ENCODE data around the gene USP48. TPM values are rescaled to one million over a fixed set of nuclear protein-coding genes. Genes with fewer than 3 reads are reported as not detected.
"Not testable (repeated sequence)": the region's sequence is repeated elsewhere in the genome, so short reads cannot be mapped to it uniquely, and the experiment has no call there.

Gene USP48
- total RNA-seq, 1 donor from 2014 or later, result 54.5 TPM

DNA sequence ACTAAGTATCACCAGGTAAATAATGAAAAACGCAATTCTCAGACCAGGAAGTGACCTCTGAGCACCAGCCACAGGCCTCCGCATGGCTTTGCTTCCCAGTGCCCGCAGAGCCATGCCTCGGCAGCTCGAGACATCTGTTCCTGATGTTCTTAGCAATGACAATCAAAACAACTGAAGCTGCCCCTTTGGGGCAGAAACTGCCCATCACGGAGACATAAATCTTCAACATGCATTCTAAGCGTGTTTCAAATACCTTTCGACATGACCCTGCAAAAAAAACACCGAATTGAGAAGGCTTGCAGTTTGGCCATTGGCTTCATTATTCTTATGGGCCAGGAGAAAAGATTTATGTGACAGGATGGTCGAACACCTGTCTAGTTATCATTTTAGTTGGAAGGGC, 108.0 kb downstream of the USP48 start:
- H3K9me3 Mint-ChIP-seq (ENCODE audit: low read depth), result no peaks in the 10 kb centered on the region
- H3K4me3 Mint-ChIP-seq (ENCODE audit: unreplicated experiment), result no peak overlapping the region
- no peak overlapping the region for H3K27ac Mint-ChIP-seq (ENCODE audit: unreplicated experiment)
- peaks cover 17% of the 10 kb centered on the region for H3K36me3 Mint-ChIP-seq (ENCODE audit: low read depth)
- no peaks in the 10 kb centered on the region for H3K27me3 Mint-ChIP-seq (ENCODE audit: low read depth)
- peaks cover 38% of the 10 kb centered on the region for H3K4me1 Mint-ChIP-seq (ENCODE audit: low read depth)
- no peak for TF ChIP-seq CTCF (IDR thresholded peaks at IDR 0.05)
- no peak for DNase-seq (ENCODE audit: low spot score)

- not testable (repeated sequence) for H3K27me3 Mint-ChIP-seq (ENCODE audit: low read depth); H3K9me3 Mint-ChIP-seq (ENCODE audit: low read depth); H3K4me3 Mint-ChIP-seq (ENCODE audit: unreplicated experiment); H3K36me3 Mint-ChIP-seq (ENCODE audit: low read depth); H3K27ac Mint-ChIP-seq (ENCODE audit: unreplicated experiment); DNase-seq (ENCODE audit: low spot score)
- peaks cover 45% of the 10 kb centered on the region for H3K4me1 Mint-ChIP-seq (ENCODE audit: low read depth)
Measured at GRCh38 chr1:21673853-21674252, 109.1 kb downstream of the USP48 start.

DNA sequence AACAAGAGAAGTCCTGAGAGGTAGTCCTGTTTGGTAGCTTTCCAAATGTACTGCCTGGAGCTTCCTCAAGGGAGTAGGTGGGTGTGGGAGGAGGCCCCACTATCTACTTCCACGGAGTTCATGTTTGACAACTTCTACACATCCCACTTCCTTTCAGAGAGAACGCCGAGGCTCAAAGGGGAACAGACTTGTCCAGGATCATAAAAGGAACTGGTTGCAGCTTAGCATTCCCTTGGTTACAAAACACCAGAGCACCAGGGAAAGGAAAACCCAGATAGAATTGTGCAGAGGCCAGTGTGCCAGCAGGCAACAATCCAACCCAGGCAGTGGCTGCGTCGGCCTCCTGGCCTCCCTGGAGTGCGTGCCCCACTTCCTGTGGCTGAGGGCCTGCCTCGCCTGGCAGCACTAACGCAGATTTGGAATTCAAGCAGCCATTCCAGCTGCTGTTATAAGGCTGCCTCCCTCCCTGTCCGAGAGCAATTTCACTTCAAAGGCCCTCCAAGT, 109.6 kb downstream of the USP48 start:
- H3K27me3 Mint-ChIP-seq (ENCODE audit: low read depth), result no peaks in the 10 kb centered on the region

DNA sequence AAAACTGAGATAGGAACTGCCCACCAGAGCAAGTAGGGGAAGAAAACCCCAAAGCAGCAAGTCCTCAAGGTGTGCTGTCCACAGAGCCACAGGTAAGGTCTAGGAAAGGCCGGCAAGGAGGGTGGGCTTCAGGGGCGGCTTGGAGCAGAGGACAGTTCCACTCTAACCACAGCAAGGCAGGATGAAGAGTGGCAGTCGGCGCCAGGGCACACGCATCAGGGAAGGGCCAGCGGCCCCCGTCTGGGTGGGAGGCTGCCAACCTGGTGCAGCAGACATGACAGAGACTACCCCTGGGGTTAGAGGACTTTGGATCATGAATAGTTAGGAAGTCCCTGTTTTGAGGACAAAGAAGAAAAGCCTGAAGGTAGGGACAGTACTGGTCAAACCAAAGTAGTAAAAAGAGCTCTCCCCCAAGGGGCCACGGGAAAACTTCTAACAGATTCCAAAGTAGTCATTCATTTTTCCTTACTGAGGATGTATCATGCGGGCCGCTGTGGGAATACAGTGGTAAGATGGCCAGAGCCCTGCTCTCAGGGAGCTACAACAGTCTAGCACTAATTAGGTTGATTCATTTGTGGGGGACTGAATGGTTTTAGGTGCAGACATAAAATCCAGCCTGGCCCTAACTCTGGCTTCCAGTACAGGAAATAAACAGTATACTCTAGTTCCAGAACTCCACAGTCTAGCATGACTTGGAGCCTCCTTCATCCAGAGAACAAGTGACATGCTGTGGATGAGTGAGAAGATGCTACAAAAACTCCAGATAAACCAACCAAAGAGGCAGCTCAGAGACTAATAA, 110.3 kb downstream of the USP48 start:
- Mint-ChIP-seq H3K4me3 (ENCODE audit: unreplicated experiment) (no peak overlapping the region), H3K4me1 (ENCODE audit: low read depth) (peaks cover 45% of the 10 kb centered on the region), H3K27ac (ENCODE audit: unreplicated experiment) (peak overlapping the region; percentile 69), H3K27me3 (ENCODE audit: low read depth) (no peaks in the 10 kb centered on the region), H3K36me3 (ENCODE audit: low read depth) (no peaks in the 10 kb centered on the region), H3K9me3 (ENCODE audit: low read depth) (no peaks in the 10 kb centered on the region)
- no peak for TF ChIP-seq CTCF (IDR thresholded peaks at IDR 0.05)
- no peak for DNase-seq (ENCODE audit: low spot score)

More for the DNA sequence above, 109.6 kb downstream of the USP48 start:
- TF ChIP-seq CTCF (IDR thresholded peaks at IDR 0.05), result no peak
- no peak overlapping the region for H3K4me3 Mint-ChIP-seq (ENCODE audit: unreplicated experiment)
- DNase-seq (ENCODE audit: low spot score), result no peak
- peak overlapping the region; percentile 69 for H3K27ac Mint-ChIP-seq (ENCODE audit: unreplicated experiment)
- peaks cover 6% of the 10 kb centered on the region for H3K36me3 Mint-ChIP-seq (ENCODE audit: low read depth)
- no peaks in the 10 kb centered on the region for H3K9me3 Mint-ChIP-seq (ENCODE audit: low read depth)
- peaks cover 45% of the 10 kb centered on the region for H3K4me1 Mint-ChIP-seq (ENCODE audit: low read depth)

DNA sequence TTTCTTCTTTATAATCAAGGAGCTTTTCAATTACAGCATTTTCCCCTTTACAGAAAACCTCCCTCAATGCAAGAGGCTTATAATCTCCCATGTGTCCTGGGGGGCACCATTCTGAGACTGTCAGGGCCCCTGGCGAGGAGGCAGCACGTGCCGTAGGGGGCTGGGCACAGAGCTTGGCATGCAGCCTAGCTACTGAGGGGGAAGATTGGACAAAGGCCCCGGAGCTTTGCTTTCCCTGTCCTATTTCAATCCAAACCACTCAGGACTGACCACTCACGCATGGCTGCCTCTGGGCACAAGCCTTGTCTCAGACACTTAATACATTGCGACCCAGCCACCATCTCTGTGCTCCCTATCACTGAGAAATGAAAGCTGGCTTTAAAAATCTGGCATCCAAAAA, 111.0 kb downstream of the USP48 start:
- Mint-ChIP-seq H3K27ac (ENCODE audit: unreplicated experiment) (no peak overlapping the region), H3K27me3 (ENCODE audit: low read depth) (no peaks in the 10 kb centered on the region), H3K4me3 (ENCODE audit: unreplicated experiment) (no peak overlapping the region), H3K36me3 (ENCODE audit: low read depth) (no peaks in the 10 kb centered on the region), H3K4me1 (ENCODE audit: low read depth) (peaks cover 45% of the 10 kb centered on the region), H3K9me3 (ENCODE audit: low read depth) (no peaks in the 10 kb centered on the region)
- no peak for DNase-seq (ENCODE audit: low spot score)
- TF ChIP-seq CTCF (IDR thresholded peaks at IDR 0.05), result no peak

All from chondrocyte (in vitro differentiated cells).